ENCODE measurements around the gene SNX5. TPM values are rescaled to one million over a fixed set of nuclear protein-coding genes. Genes with fewer than 3 reads are reported as not detected.

SNX5 gene
- total RNA-seq, 4 donors from 2014 or later = 58.3 to 67.3 (median 63.9) TPM

GRCh38 chr20:17934141-17934862 lies 34.3 kb downstream of the SNX5 start:
- intact Hi-C loops (cut with DNase I) = no loop called here
- no peak overlapping the region for H3K27ac ChIP-seq (replicated peaks in 1 of 4)

GRCh38 chr20:17933711-17934110 lies 34.9 kb downstream of the SNX5 start:
- DNase-seq (ENCODE audit: extremely low spot score) = no peak
- TF ChIP-seq CTCF (IDR thresholded peaks at IDR 0.05) = no peak
- Histone ChIP-seq H3K27me3 (no peaks in the 10 kb centered on the region), H3K27ac (replicated peaks in 1 of 4) (no peak overlapping the region), H3K36me3 (no peaks in the 10 kb centered on the region), H3K9me3 (no peaks in the 10 kb centered on the region), H3K4me3 (no peak overlapping the region), H3K4me1 (peaks cover 11 to 44% (median 37%) of the 10 kb centered on the region in 4 donors)
- intact Hi-C loops (cut with DNase I) = no loop called here
- WGBS = 90% methylated on average over 5 of the region's 5 CpGs

More at GRCh38 chr20:17934141-17934862, 34.3 kb downstream of the SNX5 start:
- Histone ChIP-seq H3K4me1 (peaks cover 15 to 50% (median 43%) of the 10 kb centered on the region in 4 donors), H3K9me3 (no peaks in the 10 kb centered on the region), H3K4me3 (no peak overlapping the region), H3K36me3 (no peaks in the 10 kb centered on the region), H3K27me3 (no peaks in the 10 kb centered on the region)
- TF ChIP-seq CTCF (IDR thresholded peaks at IDR 0.05) = no peak
- no peak for DNase-seq (ENCODE audit: extremely low spot score)
- 79% methylated on average over 16 of the region's 16 CpGs for WGBS

GRCh38 chr20:17933121-17933520 lies 35.5 kb downstream of the SNX5 start:
- WGBS = 100% methylated on average over 1 of the region's 1 CpG
- Histone ChIP-seq H3K9me3 (no peaks in the 10 kb centered on the region), H3K4me3 (no peak overlapping the region), H3K4me1 (peaks cover 15 to 38% (median 34%) of the 10 kb centered on the region in 4 donors), H3K27ac (replicated peaks in 1 of 4) (no peak overlapping the region), H3K27me3 (no peaks in the 10 kb centered on the region), H3K36me3 (no peaks in the 10 kb centered on the region)
- intact Hi-C loops (cut with DNase I) = no loop called here
- no peak for DNase-seq (ENCODE audit: extremely low spot score)
- TF ChIP-seq EP300 (IDR thresholded peaks at IDR 0.05) (no peak), POLR2A (IDR thresholded peaks at IDR 0.05; ENCODE audit: low read depth) (no peak), CTCF (IDR thresholded peaks at IDR 0.05) (no peak), POLR2AphosphoS5 (IDR thresholded peaks at IDR 0.05) (no peak)

- peaks cover 12 to 31% (median 27%) of the 10 kb centered on the region in 4 donors for H3K4me1 ChIP-seq
- no peak for TF ChIP-seq POLR2A (IDR thresholded peaks at IDR 0.05; ENCODE audit: low read depth)
- no peak for TF ChIP-seq POLR2AphosphoS5 (IDR thresholded peaks at IDR 0.05)
- TF ChIP-seq EP300 (IDR thresholded peaks at IDR 0.05) = no peak
- no peak for TF ChIP-seq CTCF (IDR thresholded peaks at IDR 0.05)
- H3K9me3 ChIP-seq = no peaks in the 10 kb centered on the region
- no peaks in the 10 kb centered on the region for H3K27me3 ChIP-seq
- no peak overlapping the region for H3K4me3 ChIP-seq
- H3K27ac ChIP-seq (replicated peaks in 1 of 4) = no peak overlapping the region
- WGBS = 89% methylated on average over 5 of the region's 5 CpGs
- no peaks in the 10 kb centered on the region for H3K36me3 ChIP-seq
- intact Hi-C loops (cut with DNase I) = no loop called here
- no peak for DNase-seq (ENCODE audit: extremely low spot score)
These were observed 36.2 kb downstream of the SNX5 start for GRCh38 chr20:17932396-17932795.

GRCh38 chr20:17931513-17931912 lies 37.1 kb downstream of the SNX5 start:
- Histone ChIP-seq H3K4me1 (peaks cover 6 to 22% (median 18%) of the 10 kb centered on the region in 4 donors), H3K27me3 (no peaks in the 10 kb centered on the region), H3K9me3 (no peaks in the 10 kb centered on the region), H3K36me3 (no peaks in the 10 kb centered on the region), H3K27ac (replicated peaks in 1 of 4) (no peak overlapping the region), H3K4me3 (no peak overlapping the region)
- no peak for DNase-seq (ENCODE audit: extremely low spot score)
- intact Hi-C loops (cut with DNase I) = no loop called here
- TF ChIP-seq POLR2AphosphoS5 (IDR thresholded peaks at IDR 0.05) (no peak), POLR2A (IDR thresholded peaks at IDR 0.05; ENCODE audit: low read depth) (no peak), CTCF (IDR thresholded peaks at IDR 0.05) (no peak), EP300 (IDR thresholded peaks at IDR 0.05) (no peak)
- no CpG with 5 or more reads among the region's 1 CpG for WGBS
